ENCODE results near the gene MYL6B. TPM values are rescaled to one million over a fixed set of nuclear protein-coding genes. Genes with fewer than 3 reads are reported as not detected.
A peak's percentile ranks its signal among the peaks of the same experiment; 100 is the strongest.

Gene MYL6B
- total RNA-seq, 4 donors from 2014 or later, result 28.5 to 39.4 (median 33.6) TPM

GRCh38 chr12:56129206-56129941 lies 23.0 kb upstream of the MYL6B start:
- H3K27ac ChIP-seq (replicated peaks in 1 of 4), result peak overlapping the region; percentile 94 to 98 (median 98)
- peaks cover 29 to 44% (median 41%) of the 10 kb centered on the region in 4 donors for H3K36me3 ChIP-seq
- DNase-seq (ENCODE audit: extremely low spot score), result no peak
- peaks cover 37 to 52% (median 49%) of the 10 kb centered on the region in 4 donors for H3K4me1 ChIP-seq
- TF ChIP-seq POLR2AphosphoS5 (IDR thresholded peaks at IDR 0.05), result peak; percentile 74 to 81
- TF ChIP-seq EP300 (IDR thresholded peaks at IDR 0.05), result no peak
- TF ChIP-seq POLR2A (IDR thresholded peaks at IDR 0.05; ENCODE audit: low read depth), result no peak
- TF ChIP-seq CTCF (IDR thresholded peaks at IDR 0.05), result no peak
- peak overlapping the region; percentile 78 to 91 (median 87) for H3K4me3 ChIP-seq
- intact Hi-C loops (cut with DNase I), result loop anchor here (10.0 kb wide), 2 partner anchors 335 to 505 kb away; partner anchors contain the start of genes BAZ2A and SPRYD4
- H3K27me3 ChIP-seq, result no peaks in the 10 kb centered on the region
- WGBS, result 4% methylated on average over 14 of the region's 29 CpGs
- no peaks in the 10 kb centered on the region for H3K9me3 ChIP-seq

GRCh38 chr12:56129942-56130495 lies 22.4 kb upstream of the MYL6B start:
- Histone ChIP-seq H3K9me3 (no peaks in the 10 kb centered on the region), H3K27me3 (no peaks in the 10 kb centered on the region), H3K4me1 (peaks cover 36 to 46% (median 44%) of the 10 kb centered on the region in 4 donors), H3K4me3 (peak overlapping the region; percentile 78 to 91 (median 87)), H3K36me3 (peaks cover 36 to 50% (median 48%) of the 10 kb centered on the region in 4 donors), H3K27ac (replicated peaks in 1 of 4) (peak overlapping the region; percentile 94 to 98 (median 98))
- no peak for DNase-seq (ENCODE audit: extremely low spot score)
- no peak for TF ChIP-seq CTCF (IDR thresholded peaks at IDR 0.05)
- TF ChIP-seq POLR2AphosphoS5 (IDR thresholded peaks at IDR 0.05), result peak in 1 of 2 donors; percentile 18
- 44% methylated on average over 17 of the region's 22 CpGs for whole genome bisulfite sequencing
- intact Hi-C loops (cut with DNase I), result loop anchor here (10.0 kb wide), 2 partner anchors 335 to 505 kb away; partner anchors contain the start of genes BAZ2A and SPRYD4

- H3K4me3 ChIP-seq, result peak overlapping the region in 1 of 4 donors; percentile 85
- H3K4me1 ChIP-seq, result peaks cover 28 to 37% (median 36%) of the 10 kb centered on the region in 4 donors
- intact Hi-C loops (cut with DNase I), result no loop called here
- WGBS, result 94% methylated on average over 4 of the region's 4 CpGs
- H3K27me3 ChIP-seq, result no peaks in the 10 kb centered on the region
- peak overlapping the region; percentile 94 to 98 (median 98) for H3K27ac ChIP-seq (replicated peaks in 1 of 4)
- no peak for TF ChIP-seq POLR2A (IDR thresholded peaks at IDR 0.05; ENCODE audit: low read depth)
- no peak for TF ChIP-seq EP300 (IDR thresholded peaks at IDR 0.05)
- TF ChIP-seq POLR2AphosphoS5 (IDR thresholded peaks at IDR 0.05), result no peak
- no peak for TF ChIP-seq CTCF (IDR thresholded peaks at IDR 0.05)
- H3K36me3 ChIP-seq, result peaks cover 43 to 58% (median 56%) of the 10 kb centered on the region in 4 donors
- H3K9me3 ChIP-seq, result no peaks in the 10 kb centered on the region
- no peak for DNase-seq (ENCODE audit: extremely low spot score)
Measured at GRCh38 chr12:56130876-56131275, 21.5 kb upstream of the MYL6B start.

- intact Hi-C loops (cut with DNase I), result no loop called here
- Histone ChIP-seq H3K4me3 (no peak overlapping the region), H3K27ac (replicated peaks in 1 of 4) (peak overlapping the region in 1 of 4 donors; percentile 22), H3K4me1 (peaks cover 7 to 15% (median 10%) of the 10 kb centered on the region in 4 donors), H3K36me3 (peaks cover 75 to 96% (median 94%) of the 10 kb centered on the region in 4 donors), H3K9me3 (no peaks in the 10 kb centered on the region), H3K27me3 (no peaks in the 10 kb centered on the region)
- DNase-seq (ENCODE audit: extremely low spot score), result no peak
- TF ChIP-seq POLR2AphosphoS5 (IDR thresholded peaks at IDR 0.05), result no peak
- TF ChIP-seq POLR2A (IDR thresholded peaks at IDR 0.05; ENCODE audit: low read depth), result no peak
- no peak for TF ChIP-seq EP300 (IDR thresholded peaks at IDR 0.05)
- TF ChIP-seq CTCF (IDR thresholded peaks at IDR 0.05), result no peak
- 98% methylated on average over 6 of the region's 6 CpGs for WGBS
Measured at GRCh38 chr12:56134897-56135296, 17.5 kb upstream of the MYL6B start.

Data from esophagus muscularis mucosa (tissue), 4 donors.